Epithelial cell of esophagus (primary cell): ENCODE measurements around the gene TIMP4.

Experiments
- DNase-seq: peaks from one replicate; pipeline ENCODE4 v3.0.0; 2010; ENCODE audit warnings: low read depth
- H3K4me3 ChIP-seq: 2 replicates; pipeline ENCODE4 v1.5.1; 2011; ENCODE audit warnings: mild to moderate bottlenecking, low read length, control low read depth
- TF ChIP-seq, protein P1 (sequence below): IDR thresholded peaks from 2 replicates; pipeline ENCODE4 v1.5.1; 2011; ENCODE audit warnings: low read depth, mild to moderate bottlenecking, low read length, control low read depth, inconsistent platforms; ENCODE audit not compliant: insufficient read depth; ENCODE audit errors: missing control alignments

Gene TIMP4

DNA sequence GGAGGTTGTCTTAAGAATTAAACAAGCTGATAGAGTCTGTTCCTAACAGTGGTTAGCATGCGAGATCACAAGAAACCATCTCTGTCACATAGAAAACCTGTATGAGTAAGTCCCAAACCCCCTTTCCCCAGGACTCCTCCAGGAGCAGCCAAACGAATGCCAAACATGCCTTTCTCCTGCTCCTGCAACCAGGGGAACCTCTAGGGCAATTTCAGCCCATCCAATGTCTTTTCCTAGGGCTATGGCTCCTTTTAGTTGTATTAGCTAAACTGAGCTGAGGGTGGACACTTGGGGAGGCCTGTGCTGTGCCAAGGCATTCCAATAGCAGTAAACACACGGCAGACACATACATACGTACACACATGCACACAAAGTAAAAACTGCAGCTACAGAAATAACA, 36.5 kb upstream of the TIMP4 start:
- TF ChIP-seq, protein P1, sequence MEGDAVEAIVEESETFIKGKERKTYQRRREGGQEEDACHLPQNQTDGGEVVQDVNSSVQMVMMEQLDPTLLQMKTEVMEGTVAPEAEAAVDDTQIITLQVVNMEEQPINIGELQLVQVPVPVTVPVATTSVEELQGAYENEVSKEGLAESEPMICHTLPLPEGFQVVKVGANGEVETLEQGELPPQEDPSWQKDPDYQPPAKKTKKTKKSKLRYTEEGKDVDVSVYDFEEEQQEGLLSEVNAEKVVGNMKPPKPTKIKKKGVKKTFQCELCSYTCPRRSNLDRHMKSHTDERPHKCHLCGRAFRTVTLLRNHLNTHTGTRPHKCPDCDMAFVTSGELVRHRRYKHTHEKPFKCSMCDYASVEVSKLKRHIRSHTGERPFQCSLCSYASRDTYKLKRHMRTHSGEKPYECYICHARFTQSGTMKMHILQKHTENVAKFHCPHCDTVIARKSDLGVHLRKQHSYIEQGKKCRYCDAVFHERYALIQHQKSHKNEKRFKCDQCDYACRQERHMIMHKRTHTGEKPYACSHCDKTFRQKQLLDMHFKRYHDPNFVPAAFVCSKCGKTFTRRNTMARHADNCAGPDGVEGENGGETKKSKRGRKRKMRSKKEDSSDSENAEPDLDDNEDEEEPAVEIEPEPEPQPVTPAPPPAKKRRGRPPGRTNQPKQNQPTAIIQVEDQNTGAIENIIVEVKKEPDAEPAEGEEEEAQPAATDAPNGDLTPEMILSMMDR = no peak
- no peak overlapping the region for H3K4me3 ChIP-seq
- DNase-seq = no peak

DNA sequence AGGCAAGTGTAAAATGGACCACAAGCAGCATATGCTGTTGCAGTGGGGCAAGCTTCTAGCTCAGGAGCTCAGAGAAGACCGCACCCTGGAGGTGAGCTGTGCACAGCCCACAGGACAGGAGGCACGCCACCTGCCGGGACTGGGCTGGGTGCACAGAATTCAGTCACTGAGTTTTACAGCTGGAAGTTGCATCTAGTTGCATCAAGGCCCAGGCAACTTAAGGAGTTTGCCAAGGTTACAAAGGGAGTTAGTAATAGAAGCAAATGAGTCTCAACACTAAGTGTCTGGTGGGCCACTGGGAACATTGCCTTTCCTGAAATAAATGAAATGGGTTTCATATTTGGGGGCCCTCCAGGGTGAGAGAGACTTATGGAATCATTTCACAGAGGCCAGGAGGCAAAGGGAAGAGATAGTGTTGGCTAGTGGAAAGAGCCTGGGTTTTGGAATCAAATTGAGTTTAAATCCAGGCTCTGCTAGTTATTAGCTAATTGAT, 36.0 kb upstream of the TIMP4 start:
- no peak overlapping the region for H3K4me3 ChIP-seq
- peak; percentile 68 for DNase-seq
- TF ChIP-seq, protein P1 = peak; percentile 52

DNA sequence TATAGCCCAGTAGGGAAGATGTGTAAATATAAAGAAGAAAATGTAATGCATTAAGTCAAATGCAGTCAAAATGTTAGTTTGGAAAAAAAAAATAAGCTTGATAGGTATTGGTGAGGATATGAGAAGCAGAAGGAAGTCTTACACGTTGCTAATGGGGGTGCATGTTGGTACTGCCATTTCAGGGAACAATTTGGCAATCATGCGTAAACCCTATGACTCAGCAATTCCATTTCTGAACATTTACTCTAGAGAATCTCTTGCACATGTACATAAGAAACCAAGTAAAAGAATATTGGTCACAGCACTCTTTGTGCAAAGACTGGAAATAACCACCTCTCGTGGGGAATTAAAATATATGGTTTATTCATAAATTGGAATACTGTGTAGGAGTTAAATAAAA, 35.5 kb upstream of the TIMP4 start:
- H3K4me3 ChIP-seq = no peak overlapping the region

DNA sequence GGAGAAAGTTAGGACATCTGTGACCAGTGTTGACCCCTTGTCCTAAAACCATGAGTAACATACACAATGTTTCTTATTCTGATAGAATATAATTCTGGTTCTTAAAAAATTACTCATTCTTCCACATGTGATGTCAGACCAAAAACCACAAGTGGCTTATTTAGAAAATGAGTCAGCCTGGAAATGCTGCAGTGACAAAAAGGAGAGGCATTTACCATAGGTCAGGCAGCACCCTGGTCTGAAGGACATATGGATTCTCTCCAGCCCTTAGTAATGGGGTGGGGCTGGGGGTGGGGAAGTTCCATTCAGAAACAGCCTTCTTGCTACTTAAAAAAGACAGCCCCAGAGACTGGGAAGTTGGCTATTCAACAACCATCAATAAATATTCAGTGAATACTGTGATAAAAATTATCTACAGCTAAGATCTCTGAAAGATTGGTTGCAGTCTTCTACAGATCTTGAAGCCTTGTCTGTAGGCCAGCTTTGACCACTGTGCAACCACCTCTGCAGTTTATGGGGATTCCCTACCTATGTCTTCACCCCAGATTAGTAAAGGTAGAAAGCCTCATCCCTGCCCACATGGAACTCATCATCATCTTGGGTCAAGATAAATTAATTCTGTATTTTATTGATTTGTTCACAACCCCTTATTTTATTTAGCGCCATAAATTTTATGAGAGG, 34.9 kb upstream of the TIMP4 start:
- TF ChIP-seq, protein P1 = no peak
- peak; percentile 94 for DNase-seq
- H3K4me3 ChIP-seq = no peak overlapping the region

More for the DNA sequence above, 35.5 kb upstream of the TIMP4 start:
- DNase-seq = peak; percentile 81
- TF ChIP-seq, protein P1 = no peak

DNA sequence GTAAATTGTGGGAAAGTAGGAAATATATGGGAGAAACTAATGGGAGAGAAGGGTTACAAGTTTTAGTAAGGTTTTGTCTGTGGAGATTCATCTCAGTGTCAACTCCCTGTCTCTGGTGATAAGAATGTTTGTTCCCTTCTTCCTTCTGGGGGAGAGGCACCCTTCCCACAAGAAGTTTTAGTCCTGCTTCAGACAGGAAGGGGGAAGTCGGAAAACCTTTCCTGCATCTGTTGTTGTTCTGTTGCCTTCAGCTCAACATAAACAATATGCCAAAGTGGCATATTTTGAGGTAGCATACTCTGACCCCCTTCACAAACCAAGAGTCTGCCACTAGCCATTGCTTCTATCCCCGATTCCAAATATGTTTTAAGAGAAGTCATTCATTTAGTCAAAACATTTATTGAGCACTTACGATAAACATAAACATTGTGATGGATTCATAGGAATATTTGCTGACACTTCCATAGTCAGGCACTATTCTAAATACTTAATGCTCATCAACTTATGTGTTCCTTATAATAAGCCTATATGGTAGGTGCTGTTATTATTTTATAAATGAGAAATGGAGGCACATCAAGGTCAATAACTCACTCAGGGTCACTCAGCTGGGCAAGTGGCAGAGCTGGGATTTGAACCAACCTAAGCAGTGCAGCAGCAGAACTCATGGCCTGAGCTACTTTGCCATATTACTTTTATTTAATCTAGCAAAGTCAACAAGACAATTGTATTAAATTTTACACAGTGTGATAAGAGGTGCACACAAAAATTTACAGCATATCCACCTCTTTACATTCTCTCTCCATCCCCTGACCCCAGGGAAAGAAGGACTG, 34.2 kb upstream of the TIMP4 start:
- no peak for DNase-seq
- no peak overlapping the region for H3K4me3 ChIP-seq
- TF ChIP-seq, protein P1 = no peak

DNA sequence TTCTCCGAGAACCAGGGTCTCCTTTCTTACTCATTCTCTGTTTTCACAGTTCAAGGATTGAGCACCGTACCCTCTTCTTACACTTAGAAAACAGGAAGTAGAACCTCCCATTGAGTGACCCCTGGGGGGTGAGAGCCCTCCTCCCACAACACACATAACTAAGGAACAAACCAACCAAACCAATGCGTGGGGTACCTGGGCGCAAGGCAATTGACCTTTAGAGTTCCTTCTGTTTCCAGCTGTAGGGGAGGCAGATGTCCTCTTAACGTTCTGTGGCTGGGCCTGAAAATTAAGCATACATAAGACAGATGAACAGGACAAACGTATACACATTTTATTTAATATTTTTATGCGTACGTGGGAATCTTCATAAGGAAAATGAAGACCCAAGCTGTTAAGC, 33.5 kb upstream of the TIMP4 start:
- TF ChIP-seq, protein P1 = no peak
- no peak overlapping the region for H3K4me3 ChIP-seq
- no peak for DNase-seq
